COLO668 (cell line): Measurements from ENCODE around the gene ANK3.

Experiments used
- DNase-seq: peaks from one replicate; lab custom pipeline; 2025; ENCODE audit not compliant: unreplicated experiment; lab: John Stamatoyannopoulos, UW

Gene ANK3

GRCh38 chr10:60107308-60107976 lies 282.2 kb downstream of the ANK3 start:
- DNase-seq, result peak; percentile 2

- DNase-seq, result no peak
Measured at GRCh38 chr10:60105295-60105695, 284.4 kb downstream of the ANK3 start.

GRCh38 chr10:60101821-60102220 lies 287.9 kb downstream of the ANK3 start:
- no peak for DNase-seq

GRCh38 chr10:60099998-60100747 lies 289.5 kb downstream of the ANK3 start:
- peak; percentile 1 for DNase-seq

- DNase-seq, result no peak
Measured at GRCh38 chr10:60098677-60099601, 290.7 kb downstream of the ANK3 start.

GRCh38 chr10:60096761-60097513 lies 292.7 kb downstream of the ANK3 start:
- no peak for DNase-seq

GRCh38 chr10:60093317-60093716 lies 296.4 kb downstream of the ANK3 start:
- DNase-seq, result no peak

- DNase-seq, result no peak
Measured at GRCh38 chr10:60086862-60087261, 302.8 kb downstream of the ANK3 start.

- DNase-seq, result no peak
Measured at GRCh38 chr10:60086421-60086820, 303.3 kb downstream of the ANK3 start.

- no peak for DNase-seq
Measured at GRCh38 chr10:60082744-60083344, 306.8 kb downstream of the ANK3 start.

GRCh38 chr10:60082341-60082740 lies 307.3 kb downstream of the ANK3 start:
- no peak for DNase-seq

GRCh38 chr10:60073781-60074656 lies 315.7 kb downstream of the ANK3 start:
- DNase-seq, result no peak

- no peak for DNase-seq
Measured at GRCh38 chr10:60073397-60073780, 316.3 kb downstream of the ANK3 start.

GRCh38 chr10:60069311-60069710 lies 320.4 kb downstream of the ANK3 start:
- DNase-seq, result no peak

- DNase-seq, result no peak
Measured at GRCh38 chr10:60050366-60050765, 339.3 kb downstream of the ANK3 start.

GRCh38 chr10:60048091-60048501 lies 341.6 kb downstream of the ANK3 start:
- DNase-seq, result peak; percentile 6

- no peak for DNase-seq
Measured at GRCh38 chr10:60045571-60045970, 344.1 kb downstream of the ANK3 start.

- DNase-seq, result no peak
Measured at GRCh38 chr10:60044971-60045370, 344.7 kb downstream of the ANK3 start.

- DNase-seq, result no peak
Measured at GRCh38 chr10:60044242-60044641, 345.4 kb downstream of the ANK3 start.
